Fibroblast of peridontal ligament (primary cell): ENCODE data around the gene SF3B6.
"Not testable (repeated sequence)": the region's sequence is repeated elsewhere in the genome, so short reads cannot be mapped to it uniquely, and the experiment has no call there.

Experiments used
- DNase-seq: peaks from one replicate; pipeline ENCODE4 v3.0.0-alpha.2; 2010; ENCODE audit errors: extremely low read depth

The SF3B6 gene, protein sequence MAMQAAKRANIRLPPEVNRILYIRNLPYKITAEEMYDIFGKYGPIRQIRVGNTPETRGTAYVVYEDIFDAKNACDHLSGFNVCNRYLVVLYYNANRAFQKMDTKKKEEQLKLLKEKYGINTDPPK

DNA sequence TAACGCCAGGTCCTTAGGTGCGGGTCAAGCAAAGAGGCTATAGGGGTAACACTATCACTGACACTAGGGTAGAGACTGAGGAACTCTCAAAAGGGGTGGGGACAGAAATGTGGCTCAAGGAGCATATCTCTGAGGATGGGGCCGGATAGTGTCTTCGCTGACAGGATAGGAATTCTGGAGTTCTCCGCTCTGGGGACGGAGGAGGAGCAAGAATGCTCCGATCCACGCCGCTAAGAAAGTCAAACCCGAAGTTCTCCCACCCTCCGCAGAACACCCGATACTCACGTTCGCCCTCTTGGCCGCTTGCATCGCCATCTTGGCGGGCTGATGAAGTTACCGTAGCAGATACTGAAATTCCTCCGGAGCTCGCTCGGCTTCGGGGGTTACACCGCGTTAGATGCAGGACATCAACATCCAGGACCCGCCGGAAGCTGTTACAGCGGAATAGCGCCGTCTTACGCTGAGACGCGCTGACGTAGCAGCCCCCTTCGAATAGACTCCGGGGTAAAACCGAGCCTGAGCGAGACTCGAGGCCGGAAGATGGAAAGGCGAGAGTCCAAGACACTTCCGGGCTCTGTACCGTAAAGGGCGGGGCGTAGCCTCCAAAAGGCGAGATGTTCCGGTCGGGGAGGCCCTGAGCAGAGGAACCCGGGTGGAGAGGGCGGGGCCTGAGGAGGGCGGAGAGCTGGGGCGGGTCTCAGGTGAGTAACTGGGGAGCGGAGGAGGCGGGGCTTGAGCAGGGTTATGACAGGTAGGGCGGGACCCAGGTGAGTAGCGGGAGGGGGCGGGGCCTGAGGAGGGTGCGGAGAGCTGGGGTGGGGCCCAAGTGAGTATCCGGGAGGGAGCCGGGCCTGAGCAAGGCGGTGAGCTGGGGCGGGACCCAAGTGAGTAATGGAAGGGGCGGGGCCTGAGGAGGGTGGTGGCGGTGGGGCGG, at the start of gene SF3B6:
SF3B6 (minus strand) TSS at position 412 of the 934 bp plus-strand sequence; CDS start at position 315, 97 bp downstream.
- DNase-seq, result peak; percentile 99

DNA sequence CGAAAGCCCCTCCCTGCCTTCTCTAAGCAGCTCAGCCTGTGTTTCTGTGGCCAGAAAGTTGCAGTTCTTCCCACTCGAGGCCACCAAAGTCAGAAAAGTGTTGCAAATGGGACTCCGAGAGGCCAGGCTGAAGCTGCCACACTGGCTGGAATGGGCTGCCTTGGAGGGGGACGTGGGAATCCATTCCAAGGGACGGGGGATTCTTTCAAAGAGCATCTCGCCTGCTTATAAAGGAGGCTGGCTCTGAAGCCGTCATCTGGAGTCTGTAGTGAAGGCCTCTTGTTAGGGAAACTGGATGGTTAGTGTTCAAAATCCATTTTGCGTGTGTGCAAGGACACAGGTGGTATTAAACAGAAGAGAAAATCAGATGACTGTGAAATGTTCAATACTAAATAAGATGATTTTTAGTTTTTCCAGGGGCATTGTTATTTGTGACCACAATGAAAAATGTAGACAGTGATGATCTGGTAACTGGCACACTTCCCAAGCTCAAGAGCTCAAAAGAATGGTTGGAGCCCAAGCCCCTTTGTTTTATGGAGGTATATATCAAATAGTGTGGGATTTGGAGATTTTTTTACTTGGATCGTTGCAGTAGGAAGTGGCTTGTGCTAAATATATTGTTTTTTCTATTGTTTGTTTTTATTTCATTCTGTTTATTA, 47.9 kb upstream of the SF3B6 start:
- DNase-seq, result peak; percentile 61

DNA sequence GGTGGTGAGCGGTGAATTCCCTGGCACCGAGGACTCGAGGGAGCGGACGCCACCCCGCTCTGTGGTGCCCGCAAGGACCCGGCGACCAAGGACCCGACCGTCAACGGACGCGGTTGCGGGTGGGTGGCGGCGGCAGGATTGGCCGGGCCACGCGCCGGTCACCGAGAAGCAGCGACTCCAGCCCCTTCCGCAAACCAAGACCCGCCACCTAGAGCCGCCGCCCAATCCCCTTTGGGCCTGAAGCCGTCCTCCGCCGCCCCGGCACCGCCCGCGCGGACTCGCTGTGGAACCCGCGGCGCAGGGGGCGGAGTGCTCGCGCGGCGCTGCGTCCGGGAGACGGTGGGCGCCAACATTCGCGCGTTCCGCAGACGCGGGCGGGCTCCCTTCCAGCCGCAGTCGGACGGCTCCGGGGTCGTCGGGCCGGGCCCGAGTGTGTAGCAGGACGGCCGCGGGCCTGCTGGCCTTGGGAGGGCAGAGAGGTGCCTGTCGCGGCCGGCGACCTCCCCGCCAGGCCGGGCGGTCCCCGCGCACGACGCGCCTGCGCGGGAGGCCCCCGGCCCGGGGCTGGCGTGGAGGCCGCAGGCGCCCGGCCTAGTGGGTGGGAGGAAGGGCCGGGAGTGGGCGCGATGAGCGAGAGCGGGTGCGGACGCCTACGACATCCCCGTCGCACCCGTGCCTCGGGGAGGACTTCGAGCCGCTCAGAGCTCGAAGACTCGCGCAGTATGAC, 47.2 kb upstream of the SF3B6 start, which contains the start of the genes FAM228B and PFN4:
FAM228B (plus strand) TSS at position 275 of the 727 bp plus-strand sequence. CDS start 893 bp downstream, outside the sequence.
PFN4 (minus strand) TSS at position 140 of the 727 bp plus-strand sequence. CDS start 799 bp downstream, outside the sequence.
- peak; percentile 71 for DNase-seq

DNA sequence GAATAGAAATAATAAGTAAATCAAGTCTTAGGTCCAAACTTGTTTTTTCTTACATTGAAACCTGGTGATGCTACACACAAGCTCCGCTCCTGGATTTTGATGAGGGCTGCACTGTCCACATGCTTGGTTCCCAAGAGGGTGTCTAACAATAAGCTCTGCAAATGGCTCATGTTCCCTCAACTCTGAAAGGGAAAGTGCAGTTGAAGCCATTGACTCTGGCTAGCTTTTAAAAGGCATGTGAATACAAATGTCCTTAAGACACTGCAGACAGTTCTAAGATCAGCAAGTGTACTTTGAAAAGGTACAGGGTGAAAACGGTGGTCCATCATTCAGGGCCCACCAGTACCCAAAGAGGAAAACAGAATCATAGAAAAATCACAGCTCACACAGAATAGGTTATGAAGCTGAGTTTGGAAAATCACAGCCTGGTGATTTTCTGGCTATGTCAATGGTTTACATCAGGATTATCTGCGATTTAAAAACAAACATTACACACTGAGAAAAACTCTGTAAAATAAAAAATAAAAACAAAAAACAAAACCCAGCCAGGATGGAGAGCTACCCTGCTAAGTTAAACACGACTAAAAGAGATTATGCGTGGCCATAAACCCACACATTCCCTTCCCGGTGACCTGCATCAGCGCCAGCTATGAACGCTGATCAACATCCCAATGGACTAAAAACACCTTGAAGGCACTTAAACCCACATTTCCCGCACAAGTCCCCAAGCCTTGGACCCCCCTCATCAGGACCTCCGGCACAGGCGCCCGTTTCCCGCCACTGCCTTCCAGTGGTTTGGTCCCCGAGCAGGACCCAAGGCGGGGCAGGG, 46.5 kb upstream of the SF3B6 start:
- DNase-seq, result peak; percentile 28

DNA sequence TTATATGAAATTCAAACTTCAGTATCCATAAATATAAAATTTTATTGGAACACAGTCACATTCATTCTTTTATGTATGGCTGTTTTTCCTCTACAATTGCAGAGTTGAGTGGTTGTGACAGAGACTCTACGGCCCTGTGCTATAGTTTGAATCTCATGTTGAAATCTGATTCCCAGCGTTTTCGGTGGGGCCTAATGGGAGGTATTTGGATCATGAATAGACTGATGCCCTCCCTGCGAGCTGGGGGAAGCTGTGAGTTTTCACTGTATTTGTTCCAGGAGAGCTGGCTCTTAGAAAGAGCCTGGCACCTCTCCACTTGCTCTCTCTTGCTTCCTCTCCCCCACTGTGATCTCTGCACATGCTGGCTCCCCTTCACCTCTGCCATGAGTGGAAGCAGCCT, 45.3 kb upstream of the SF3B6 start:
- DNase-seq, result no peak

DNA sequence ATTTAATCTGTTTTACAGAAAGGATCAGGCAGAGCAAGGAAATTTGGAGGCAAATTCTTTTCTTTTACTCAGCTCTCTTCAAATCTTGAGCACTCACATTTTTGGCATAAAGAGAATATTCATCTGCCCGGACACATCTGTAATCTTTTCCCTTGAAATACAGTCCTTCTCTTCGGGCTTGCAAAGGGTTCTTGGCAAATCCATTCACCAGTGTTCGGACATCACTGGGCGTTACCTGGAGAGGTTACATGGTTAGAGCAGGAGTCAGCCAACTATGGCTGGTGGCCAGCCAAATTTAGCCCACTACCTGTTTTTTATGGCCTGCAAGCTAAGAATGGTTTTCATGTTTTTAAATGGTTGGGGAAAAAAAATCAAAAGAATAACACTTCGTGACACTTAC, 44.9 kb upstream of the SF3B6 start:
- DNase-seq, result no peak

DNA sequence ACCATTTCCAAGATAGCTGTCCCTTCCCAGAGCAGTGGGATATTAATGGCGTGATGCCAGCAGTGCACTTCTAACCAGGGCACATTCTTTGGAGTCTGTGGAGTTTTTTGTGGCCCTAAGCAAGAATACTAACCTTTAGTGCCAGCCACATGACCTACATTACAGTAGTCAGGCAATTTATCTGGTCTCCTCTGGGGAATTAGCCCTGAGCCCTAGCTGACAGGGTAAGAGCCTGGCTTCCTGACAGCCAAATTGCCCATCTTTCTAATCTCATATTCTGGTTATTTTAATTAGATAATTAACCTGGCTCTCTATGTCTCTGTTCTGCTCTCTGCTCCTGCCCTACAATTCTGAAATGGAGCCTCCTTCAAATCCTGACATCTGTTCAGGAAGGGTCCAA, 41.8 kb upstream of the SF3B6 start:
- DNase-seq, result no peak

DNA sequence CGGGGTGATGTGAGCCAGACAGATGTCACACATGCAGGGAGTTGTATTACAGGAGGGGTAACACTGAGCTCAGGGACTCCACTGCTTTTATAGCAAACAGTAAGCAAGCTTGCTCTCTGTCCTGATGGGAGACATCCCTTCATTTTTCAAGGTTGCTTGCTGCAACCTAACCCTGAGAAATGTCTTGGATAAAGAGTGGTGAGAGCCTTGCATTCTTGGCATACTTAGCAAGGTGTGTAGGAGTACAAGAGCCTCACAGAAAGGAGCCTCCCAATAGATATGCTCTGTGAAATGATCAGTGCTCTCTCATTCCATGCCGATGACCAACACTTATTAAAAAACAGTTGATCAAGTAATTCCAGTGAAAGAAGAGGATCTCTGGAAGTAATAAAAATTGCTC, 38.9 kb upstream of the SF3B6 start:
- DNase-seq, result no peak

DNA sequence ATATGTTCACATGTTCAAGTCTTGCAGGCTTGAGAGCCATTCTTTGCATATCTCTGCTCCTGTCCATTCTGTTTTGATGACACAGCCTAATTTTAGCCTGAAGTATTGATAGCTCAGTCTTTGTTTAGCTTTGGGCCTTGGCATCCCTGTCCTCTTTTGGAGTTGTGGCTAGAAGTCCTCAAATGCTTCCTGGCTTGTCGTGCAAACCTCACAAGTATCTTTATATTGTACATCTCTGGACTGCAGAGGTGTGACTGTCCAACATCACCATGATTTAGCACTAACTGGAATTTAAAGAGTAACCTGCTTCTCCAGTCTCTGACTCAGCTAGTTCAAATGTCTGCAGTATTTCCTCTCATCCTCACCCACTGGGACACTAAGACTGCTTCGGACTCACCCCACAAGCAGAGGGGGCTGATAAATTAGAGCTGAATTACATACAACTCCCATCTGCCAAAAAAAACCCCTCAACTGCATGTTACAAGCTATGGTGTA, 35.3 kb upstream of the SF3B6 start:
- no peak for DNase-seq

DNA sequence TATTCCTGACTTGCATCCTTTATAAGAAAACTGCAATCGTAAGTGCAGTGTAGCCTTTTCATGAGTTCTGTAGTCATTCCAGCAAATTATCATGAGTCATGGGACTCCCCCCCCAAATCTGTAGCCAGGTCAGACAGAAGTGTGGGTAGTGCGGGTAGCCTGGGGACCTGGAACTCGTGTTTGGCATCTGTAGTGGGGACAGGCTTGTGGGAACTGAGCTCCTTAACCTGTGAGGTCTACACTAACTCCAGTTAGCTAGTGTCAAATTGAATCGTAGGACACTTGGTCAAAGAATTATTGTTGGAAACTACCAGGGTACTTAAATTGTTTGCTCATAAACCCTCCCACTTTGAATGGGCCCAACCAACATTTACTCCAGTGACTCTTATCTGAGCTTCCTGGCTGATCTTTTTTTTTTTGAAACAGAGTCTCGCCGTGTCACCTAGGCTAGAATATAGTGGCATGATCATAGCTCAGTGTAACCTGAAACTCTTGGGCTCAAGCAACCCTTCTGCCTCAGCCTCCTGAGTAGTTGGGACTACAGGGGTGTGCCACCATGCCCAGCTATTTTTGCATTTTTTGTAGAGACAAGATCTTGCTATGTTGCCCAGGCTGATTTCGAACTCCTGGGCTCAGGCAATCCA, 34.7 kb upstream of the SF3B6 start:
- no peak for DNase-seq

DNA sequence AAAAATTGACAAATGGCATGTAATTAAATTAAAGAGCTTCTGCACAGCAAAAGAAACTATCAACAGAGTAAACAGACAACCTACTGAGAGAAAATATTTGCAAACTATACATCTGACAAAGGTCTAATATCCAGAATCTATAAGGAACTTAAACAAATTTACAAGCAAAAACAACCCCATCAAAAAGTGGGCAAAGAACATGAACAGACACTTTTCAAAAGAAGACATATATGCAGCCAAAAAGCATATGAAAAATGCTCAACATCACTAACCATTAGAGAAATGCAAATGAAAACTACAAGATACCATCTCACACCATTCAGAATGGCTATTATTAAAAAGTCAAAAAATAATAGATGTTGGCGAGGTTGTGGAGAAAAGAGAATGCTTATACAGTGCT, 33.3 kb upstream of the SF3B6 start:
- DNase-seq, result not testable (repeated sequence)

DNA sequence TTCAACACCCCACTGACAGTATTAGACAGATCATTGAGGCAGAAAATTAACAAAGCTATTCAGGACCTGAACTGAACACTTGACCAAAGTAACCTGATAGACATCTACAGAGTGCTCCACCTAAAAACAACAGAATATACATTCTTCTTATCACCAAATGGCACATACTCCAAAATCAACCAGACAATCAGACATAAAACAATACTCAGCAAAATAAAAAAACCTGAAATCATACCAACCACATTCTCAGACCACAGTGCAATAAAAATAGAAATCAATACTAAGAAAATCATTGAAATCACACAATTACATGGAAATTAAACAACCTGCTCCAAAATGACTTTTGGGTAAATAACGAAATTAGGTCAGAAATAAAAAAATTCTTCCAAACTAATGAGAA, 31.2 kb upstream of the SF3B6 start:
- DNase-seq, result no peak

DNA sequence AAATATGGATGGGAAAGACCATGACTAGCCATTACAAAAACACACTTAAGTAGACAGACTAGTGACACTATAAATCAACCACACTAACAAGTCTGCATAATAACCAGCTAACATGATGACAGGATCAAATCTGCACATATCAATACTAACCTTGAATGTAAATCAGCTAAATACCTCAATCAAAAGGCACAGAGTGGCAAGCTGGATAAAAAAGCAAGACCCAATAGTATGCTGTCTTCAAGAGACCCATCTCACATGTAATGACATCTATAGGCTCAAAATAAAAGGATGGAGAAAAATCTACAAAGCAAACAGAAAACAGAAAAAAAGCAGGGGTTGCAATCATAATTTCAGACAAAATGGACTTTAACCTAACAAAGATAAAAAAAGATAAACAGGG, 30.7 kb upstream of the SF3B6 start:
- no peak for DNase-seq

DNA sequence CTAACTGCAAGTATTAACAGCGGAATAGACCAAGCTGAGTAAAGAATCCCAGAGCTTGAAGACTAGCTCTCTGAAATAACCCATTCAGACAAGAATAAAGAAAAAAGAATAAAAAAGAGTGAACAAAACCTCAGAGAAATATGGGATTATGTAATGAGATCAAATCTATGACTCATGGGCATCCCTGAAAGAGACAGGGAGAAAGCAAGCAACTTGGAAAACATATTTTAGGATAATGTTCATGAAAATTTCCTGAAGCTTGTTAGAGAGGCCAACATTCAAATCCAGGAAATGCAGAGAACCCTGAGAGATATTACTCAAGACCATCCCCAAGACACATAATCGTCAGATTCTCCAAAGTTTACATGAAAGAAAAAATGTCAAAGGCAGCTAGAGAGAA, 29.7 kb upstream of the SF3B6 start:
- peak; percentile 54 for DNase-seq

DNA sequence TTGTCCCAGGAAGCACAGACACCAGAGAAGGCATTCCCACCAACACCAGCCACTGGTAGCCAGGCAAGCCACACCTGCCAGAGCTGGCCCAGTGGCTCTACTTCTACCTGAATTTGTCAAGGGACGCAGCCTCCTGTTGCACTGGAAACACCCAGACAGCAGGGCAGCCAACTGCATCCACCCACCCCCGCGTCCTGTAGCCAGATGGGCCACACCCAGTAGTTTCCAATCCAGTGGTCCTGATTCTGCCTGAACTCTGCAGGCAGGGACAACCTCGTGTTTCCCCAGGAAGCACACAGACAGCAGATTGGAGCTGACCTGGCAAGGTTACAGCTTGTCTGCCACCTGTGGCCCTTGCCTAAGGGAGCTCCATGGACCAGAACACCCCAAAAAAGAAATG, 28.8 kb upstream of the SF3B6 start:
- no peak for DNase-seq

DNA sequence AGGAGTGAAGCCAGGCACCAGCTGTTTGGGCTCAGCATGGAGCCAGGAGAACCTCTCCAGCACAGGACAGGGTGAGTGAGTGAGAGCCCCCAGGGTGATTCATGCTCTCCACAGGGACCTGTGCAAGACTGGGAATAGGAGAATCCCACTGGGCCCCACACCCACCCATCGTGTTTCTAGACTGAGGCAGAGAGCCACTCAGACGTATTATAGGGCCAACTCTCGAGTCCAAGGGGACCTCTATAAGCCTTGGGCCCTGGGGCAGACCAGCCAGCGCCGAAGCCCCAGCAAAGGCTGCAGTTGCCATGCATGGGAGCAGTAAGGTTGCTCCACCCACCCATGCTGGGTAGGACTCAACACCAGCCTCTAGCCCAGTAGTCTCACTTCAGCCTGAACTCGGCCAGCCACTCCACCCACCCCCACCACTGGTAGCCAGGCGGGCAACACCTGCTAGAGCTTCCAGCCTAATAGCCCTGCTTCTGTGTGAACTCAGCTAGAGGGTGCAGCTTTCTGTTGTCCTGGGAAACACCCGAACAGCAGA, 28.1 kb upstream of the SF3B6 start:
- DNase-seq, result no peak

DNA sequence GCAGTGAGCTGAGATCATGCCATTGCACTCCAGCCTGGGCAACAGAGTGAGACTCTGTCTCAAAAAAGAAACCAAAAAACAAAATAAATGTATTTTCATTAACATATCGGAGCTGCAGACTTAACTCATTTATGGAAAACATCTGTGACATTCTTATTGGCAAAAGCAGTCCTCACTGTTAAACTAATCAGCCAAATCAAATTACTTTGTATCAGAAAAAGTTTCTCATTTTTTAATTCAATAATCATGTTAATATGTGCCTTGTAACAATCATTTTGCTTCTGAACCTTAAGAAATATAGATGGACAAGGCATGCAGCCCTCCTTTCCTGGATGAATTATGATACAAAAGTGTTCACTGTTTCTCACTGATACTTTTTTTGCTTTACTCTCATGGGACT, 26.6 kb upstream of the SF3B6 start:
- DNase-seq, result no peak

DNA sequence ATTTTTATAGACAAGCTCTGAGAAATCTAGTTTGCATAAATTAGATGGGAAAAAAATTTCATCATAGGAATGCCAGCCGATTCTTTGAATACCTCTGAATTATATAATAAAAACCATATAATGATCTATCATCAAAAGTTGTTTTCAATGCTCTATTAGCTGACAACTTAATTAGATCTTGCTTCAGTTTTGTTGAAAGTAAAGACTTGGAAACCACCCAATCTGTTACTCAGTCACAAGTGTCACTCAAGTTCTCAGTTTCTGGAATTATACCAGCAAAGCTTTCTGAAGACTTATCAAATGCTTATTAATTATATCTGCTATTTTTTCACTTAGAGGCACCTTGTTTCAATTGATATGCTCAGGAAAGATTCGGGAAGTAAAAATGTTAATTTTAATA, 25.9 kb upstream of the SF3B6 start:
- no peak for DNase-seq

DNA sequence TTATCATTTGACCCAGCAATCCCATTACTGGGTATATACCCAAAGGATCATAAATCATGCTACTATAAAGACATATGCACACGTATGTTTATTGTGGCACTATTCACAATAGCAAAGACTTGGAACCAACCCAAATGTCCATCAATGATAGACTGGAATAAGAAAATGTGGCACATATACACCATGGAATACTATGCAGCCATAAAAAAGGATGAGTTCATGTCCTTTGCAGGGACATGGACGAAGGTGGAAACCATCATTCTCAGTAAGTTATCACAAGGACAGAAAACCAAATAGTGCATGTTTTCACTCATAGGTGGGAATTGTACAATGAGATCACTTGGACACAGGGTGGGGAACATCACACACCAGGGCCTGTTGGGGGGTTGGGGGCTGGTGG, 24.6 kb upstream of the SF3B6 start:
- not testable (repeated sequence) for DNase-seq

DNA sequence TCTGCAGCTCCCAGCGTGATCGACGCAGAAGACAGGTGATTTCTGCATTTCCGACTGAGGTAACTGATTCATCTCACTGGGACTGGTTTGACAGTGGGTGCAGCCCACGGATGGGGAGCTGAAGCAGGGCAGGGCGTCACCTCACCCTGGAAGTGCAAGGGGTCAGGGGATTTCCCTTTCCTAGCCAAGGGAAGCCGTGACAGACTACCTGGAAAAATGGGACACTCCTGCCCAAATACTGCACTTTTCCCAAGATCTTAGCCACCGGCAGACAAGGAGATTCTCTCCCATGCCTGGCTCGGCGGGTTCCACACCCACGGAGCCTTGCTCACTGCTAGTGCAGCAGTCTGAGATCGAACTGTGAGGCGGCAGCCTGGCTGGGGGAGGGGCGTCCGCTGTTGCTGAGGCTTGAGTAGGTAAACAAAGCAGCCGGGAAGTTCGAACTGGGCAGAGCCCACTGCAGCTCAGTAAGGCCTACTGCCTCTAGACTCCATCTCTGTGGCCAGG, 19.1 kb upstream of the SF3B6 start:
- not testable (repeated sequence) for DNase-seq
